ENCODE measurements around the gene ATP6V0A1. TPM values are rescaled to one million over a fixed set of nuclear protein-coding genes. Genes with fewer than 3 reads are reported as not detected.

Gene ATP6V0A1
- total RNA-seq, 2 donors from 2014 or later = 69.6 to 70.1 TPM

GRCh38 chr17:42563950-42564349, 105.3 kb downstream of the ATP6V0A1 start:
- peak; percentile 71 for DNase-seq (ENCODE audit: low spot score)
- intact Hi-C loops (cut with DNase I) = no loop called here

- intact Hi-C loops (cut with DNase I) = no loop called here
- DNase-seq (ENCODE audit: low spot score) = peak; percentile 44
Observed at GRCh38 chr17:42564815-42565522, 106.3 kb downstream of the ATP6V0A1 start.

GRCh38 chr17:42565523-42566214, 107.0 kb downstream of the ATP6V0A1 start:
- DNase-seq (ENCODE audit: low spot score) = peak; percentile 66
- intact Hi-C loops (cut with DNase I) = no loop called here

DNA sequence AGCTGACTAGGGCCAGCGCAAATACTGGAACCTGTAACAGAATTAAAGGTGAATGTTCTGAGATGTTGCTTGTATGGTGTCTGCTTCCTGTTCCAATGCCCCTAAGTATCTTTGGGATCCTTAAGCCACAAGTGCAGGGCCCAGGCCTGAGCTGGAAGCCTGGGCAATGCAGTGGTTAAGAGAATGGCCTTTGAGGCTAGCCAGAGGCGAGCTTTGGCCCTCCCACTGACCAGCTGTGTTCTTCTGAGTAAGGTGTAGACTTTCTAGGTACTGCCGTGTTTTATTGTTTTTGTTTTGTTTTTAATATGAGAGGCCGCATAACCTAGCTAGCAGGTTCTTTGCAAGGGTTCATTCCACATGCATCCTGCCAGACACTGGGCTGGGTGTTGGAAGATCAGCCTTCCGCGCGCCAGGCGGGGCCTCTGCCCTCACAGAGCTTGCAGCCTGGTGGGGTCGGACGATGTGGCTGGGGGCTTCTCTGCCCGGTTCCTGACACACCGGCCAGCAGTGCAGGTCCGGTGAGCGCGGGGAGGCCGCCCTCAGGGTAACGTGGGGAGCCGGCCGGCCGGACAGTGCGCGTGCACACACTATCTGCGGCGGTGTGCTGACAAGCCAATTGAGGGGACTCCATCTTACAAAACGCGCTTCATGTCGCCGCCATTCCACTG, 107.7 kb downstream of the ATP6V0A1 start:
- intact Hi-C loops (cut with DNase I) = no loop called here
- DNase-seq (ENCODE audit: low spot score) = peak; percentile 62

DNA sequence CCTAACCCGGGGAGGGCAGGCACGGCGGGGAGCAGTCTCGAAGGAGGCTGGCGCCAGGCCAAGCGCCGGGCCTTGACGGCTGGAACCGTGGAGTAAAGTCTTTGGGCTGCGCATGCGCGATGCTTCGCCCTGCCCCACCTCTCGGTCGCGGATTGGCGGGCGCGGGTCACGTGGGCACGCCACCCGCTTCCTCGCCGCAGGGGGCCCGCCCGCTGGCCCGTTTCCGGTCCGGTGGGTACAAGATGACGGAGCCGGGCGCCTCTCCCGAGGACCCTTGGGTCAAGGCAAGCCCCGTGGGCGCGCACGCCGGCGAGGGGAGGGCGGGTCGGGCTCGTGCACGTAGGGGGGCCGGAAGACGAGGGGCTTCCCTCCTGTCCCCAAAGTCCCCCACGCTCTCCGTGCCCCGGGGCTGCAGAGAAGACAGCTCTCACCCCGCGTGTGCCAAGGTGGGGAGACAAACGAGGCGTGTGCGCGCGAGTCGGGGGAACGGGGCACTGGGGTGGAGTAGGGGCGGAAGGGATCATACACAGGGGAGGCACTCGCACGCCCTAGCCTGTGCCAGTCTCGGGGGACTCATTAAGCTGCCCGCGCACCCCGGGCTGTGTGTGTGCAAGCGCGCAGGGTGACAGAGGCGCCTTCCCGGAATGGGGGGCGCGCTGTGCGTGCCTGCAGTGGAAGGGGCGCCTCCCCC, 108.3 kb downstream of the ATP6V0A1 start, which contains the start of gene MLX:
Gene MLX, plus strand, starts transcription at position 218 of the 691 bp plus-strand sequence. Its CDS starts 25 bp downstream, at position 243.
- intact Hi-C loops (cut with DNase I) = no loop called here
- DNase-seq (ENCODE audit: low spot score) = peak; percentile 98

DNA sequence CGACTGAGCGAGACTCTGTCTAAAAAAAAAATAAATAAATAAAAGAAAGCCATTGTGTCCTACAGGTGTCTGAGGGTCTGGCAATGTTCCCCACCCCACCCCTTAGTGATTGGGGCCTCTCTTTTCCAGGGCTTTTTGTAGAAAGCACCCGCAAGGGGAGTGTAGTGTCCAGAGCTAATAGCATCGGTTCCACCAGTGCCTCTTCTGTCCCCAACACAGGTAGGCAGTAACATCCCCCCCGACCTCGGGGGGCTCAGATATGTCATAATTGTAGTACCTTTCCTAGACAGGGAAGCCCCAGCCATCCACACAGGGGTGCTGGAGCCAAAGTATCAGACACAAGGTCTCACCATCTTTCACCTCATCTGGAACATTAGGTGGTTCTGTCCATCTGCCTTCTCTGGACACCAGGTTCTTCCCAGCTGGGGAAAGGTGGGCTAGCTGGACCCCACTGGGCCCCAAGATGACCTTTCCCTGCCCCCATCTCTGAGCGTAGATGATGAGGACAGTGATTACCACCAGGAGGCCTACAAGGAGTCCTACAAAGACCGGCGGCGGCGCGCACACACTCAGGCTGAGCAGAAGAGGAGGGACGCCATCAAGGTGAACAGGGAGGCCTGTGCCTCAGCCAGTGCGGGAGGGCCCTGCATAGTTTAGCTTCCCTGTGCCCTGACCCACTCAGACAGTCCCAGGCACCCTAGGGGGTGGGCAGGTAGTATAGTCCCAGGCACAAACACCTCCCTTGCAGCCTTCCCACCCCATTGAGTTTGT, 109.8 kb downstream of the ATP6V0A1 start:
- peak; percentile 52 for DNase-seq (ENCODE audit: low spot score)
- intact Hi-C loops (cut with DNase I) = no loop called here

DNA sequence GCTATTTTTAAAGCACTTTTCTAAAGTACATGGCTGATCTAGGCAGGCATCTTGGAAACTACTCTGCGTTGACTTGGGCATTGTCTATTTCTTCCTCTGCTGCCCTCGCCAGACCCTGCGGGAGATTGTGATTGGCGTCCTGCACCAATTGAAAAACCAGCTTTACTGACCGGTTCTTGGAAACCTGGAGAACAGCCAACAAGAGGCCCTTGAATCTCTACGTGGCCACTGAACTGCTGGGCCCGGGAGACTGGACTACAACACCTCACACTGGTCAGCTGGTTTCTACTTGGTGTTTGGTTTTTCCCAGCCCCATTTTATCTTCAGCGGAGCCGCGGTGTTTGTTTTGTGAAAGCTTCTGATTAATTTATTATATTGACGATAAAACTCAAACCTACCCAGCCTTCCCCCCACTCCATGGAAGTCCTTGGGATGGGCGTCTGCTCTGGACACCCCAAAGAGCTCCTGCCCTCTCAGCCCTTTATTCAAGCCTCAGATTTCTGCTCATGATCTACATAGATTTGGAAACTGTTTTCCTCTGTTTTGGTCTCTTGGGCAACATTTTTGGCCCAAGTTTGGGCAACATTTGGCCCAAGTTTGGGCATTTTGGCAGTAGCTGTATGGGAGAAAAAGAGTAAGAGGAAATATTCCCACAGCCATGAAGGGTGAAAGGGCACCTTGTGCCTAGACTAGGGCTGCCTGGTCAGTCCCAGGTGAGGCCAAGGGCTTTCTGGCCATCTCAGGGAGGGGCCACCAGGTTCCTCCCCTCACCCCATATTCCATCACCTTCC, 113.0 kb downstream of the ATP6V0A1 start:
- DNase-seq (ENCODE audit: low spot score) = no peak
- intact Hi-C loops (cut with DNase I) = loop anchor here in 1 of 2 donors (10.0 kb wide), 1 partner anchor 113 kb away; the partner anchor contains the start of genes CCR10 and CNTNAP1

Small RNA genes lying within 50 kb of the gene (microRNA-seq; reads per million reads assigned to microRNA genes)
- gene MIR5010 (ENCODE audit: borderline microRNAs expressed in 2 of 2) (4.2 reads per million in 2 donors), gene MIR548AT (ENCODE audit: borderline microRNAs expressed in 2 of 2) (0.65 to 0.78 reads per million in 2 donors)

Other genes starting within 250 kb of the ATP6V0A1 start
- 10 to 100 TPM; 88.6 to 96.3 TPM for gene STAT5B, start 182.5 kb upstream of the ATP6V0A1 start, total RNA-seq
- 10 to 100 TPM; 30.7 to 37.6 TPM for gene STAT5A, start 170.4 kb upstream of the ATP6V0A1 start, total RNA-seq
- gene STAT3, start 70.4 kb upstream of the ATP6V0A1 start, total RNA-seq = 100 to 1,000 TPM; 230 to 241 TPM
- 100 to 1,000 TPM; 733 to 737 TPM for gene CAVIN1, start 35.6 kb upstream of the ATP6V0A1 start, total RNA-seq
- gene NAGLU, start 77.4 kb downstream of the ATP6V0A1 start, total RNA-seq = 10 to 100 TPM; 27.1 to 36.0 TPM
- 1 to 10 TPM in 1 of 2 donors, under 1 TPM in 1; 0.67 to 1.2 TPM for gene HSD17B1, start 94.0 kb downstream of the ATP6V0A1 start, total RNA-seq
- 10 to 100 TPM; 34.0 TPM for gene COASY, start 103.3 kb downstream of the ATP6V0A1 start, total RNA-seq
- gene MLX, start 108.2 kb downstream of the ATP6V0A1 start, total RNA-seq = 10 to 100 TPM; 27.5 to 28.5 TPM
- 1 to 10 TPM; 4.1 to 4.7 TPM for gene PSMC3IP, start 118.9 kb downstream of the ATP6V0A1 start, total RNA-seq
- 10 to 100 TPM; 34.6 to 42.0 TPM for gene RETREG3, start 150.5 kb downstream of the ATP6V0A1 start, total RNA-seq
- 10 to 100 TPM; 32.9 to 39.9 TPM for gene TUBG1, start 150.8 kb downstream of the ATP6V0A1 start, total RNA-seq
- gene TUBG2, start 200.4 kb downstream of the ATP6V0A1 start, total RNA-seq = 10 to 100 TPM; 17.9 to 19.8 TPM
- gene PLEKHH3, start 218.1 kb downstream of the ATP6V0A1 start, total RNA-seq = 10 to 100 TPM; 22.2 to 24.8 TPM
- gene CCR10, start 223.0 kb downstream of the ATP6V0A1 start, total RNA-seq = 1 to 10 TPM; 1.7 to 2.5 TPM
- 10 to 100 TPM; 11.0 to 24.8 TPM for gene CNTNAP1, start 223.7 kb downstream of the ATP6V0A1 start, total RNA-seq

All from posterior vena cava (tissue), 2 donors.